Neural progenitor cell (in vitro differentiated cells): ENCODE data around the gene ADAM10. TPM values are rescaled to one million over a fixed set of nuclear protein-coding genes. Genes with fewer than 3 reads are reported as not detected.

Experiments used
- DNase-seq: peaks from one replicate; pipeline ENCODE4 v3.0.0-alpha.2; 2016; ENCODE audit warnings: low spot score
- H2AFZ ChIP-seq: fragments of 200-600 bp; sonication (generic); replicated peaks from 2 replicates; pipeline ENCODE4 v1.6.1; 2016; ENCODE audit warnings: antibody characterized with exemption
- H3F3A ChIP-seq: fragments of 200-600 bp; sonication (generic); 2 replicates; pipeline ENCODE4 v1.6.1; 2016; ENCODE audit warnings: antibody characterized with exemption, low read depth
- H3K27ac ChIP-seq: fragments of 200-600 bp; sonication (generic); 2 replicates; pipeline ENCODE4 v1.5.1; 2016; ENCODE audit warnings: mild to moderate bottlenecking
- H3K27me3 ChIP-seq: fragments of 200-600 bp; sonication (generic); 2 replicates; pipeline ENCODE4 v1.6.1; 2016; ENCODE audit warnings: mild to moderate bottlenecking, moderate library complexity
- H3K36me3 ChIP-seq: fragments of 200-600 bp; sonication (generic); 2 replicates; pipeline ENCODE4 v1.5.1; 2016
- H3K4me1 ChIP-seq: fragments of 200-600 bp; sonication (generic); 2 replicates; pipeline ENCODE4 v1.6.1; 2016; ENCODE audit warnings: mixed run types
- H3K4me2 ChIP-seq: fragments of 200-600 bp; sonication (generic); 2 replicates; pipeline ENCODE4 v1.6.1; 2016
- H3K4me3 ChIP-seq: fragments of 200-600 bp; sonication (generic); 2 replicates; pipeline ENCODE4 v1.5.1; 2016
- H3K79me2 ChIP-seq: fragments of 200-600 bp; sonication (generic); 2 replicates; pipeline ENCODE4 v1.6.1; 2016; ENCODE audit warnings: low read depth
- H3K9ac ChIP-seq: fragments of 200-600 bp; sonication (generic); 2 replicates; pipeline ENCODE4 v1.6.1; 2016
- H3K9me3 ChIP-seq: fragments of 200-600 bp; sonication (generic); 2 replicates; pipeline ENCODE4 v1.5.1; 2016; ENCODE audit warnings: low read depth
- H4K20me1 ChIP-seq: fragments of 200-600 bp; sonication (generic); 2 replicates; pipeline ENCODE4 v1.6.1; 2016; ENCODE audit warnings: low read depth
- H3K27ac Mint-ChIP-seq: 3 replicates; pipeline ENCODE4 v1.8.0; 2021; ENCODE audit warnings: mixed read lengths
- H3K27me3 Mint-ChIP-seq: 2 replicates; pipeline ENCODE4 v1.8.0; 2022; ENCODE audit warnings: low read depth, mild to moderate bottlenecking, inconsistent platforms, moderate library complexity, mixed read lengths; ENCODE audit not compliant: insufficient read depth
- H3K36me3 Mint-ChIP-seq: 3 replicates; pipeline ENCODE4 v1.8.0; 2021; ENCODE audit warnings: mixed read lengths
- H3K4me1 Mint-ChIP-seq: 3 replicates; pipeline ENCODE4 v1.8.0; 2021; ENCODE audit warnings: mixed read lengths
- H3K4me3 Mint-ChIP-seq: 3 replicates; pipeline ENCODE4 v1.8.0; 2021; ENCODE audit warnings: mild to moderate bottlenecking, moderate library complexity, mixed read lengths
- H3K9me3 Mint-ChIP-seq: 3 replicates; pipeline ENCODE4 v1.8.0; 2020; ENCODE audit warnings: mixed read lengths
- EZH2 ChIP-seq: fragments of 200-600 bp; sonication (generic); IDR thresholded peaks from 2 replicates; pipeline ENCODE4 v1.6.1; 2017; ENCODE audit warnings: antibody characterized with exemption, mild to moderate bottlenecking, moderate library complexity
- EZH2phosphoT487 ChIP-seq: fragments of 200-600 bp; sonication (generic); IDR thresholded peaks from 2 replicates; pipeline ENCODE4 v1.6.1; 2017; ENCODE audit warnings: antibody characterized with exemption
- total RNA-seq: library from RNA; depleted of rRNA; stranded (reverse); fragments of >200 nt; gene quantifications from 2 replicates; pipeline ENCODE4 v1.2.3, GENCODE V29; 2015; ENCODE audit warnings: low replicate concordance
- TF ChIP-seq, protein P1 (sequence below): fragments of 200-600 bp; sonication (generic); IDR thresholded peaks from 2 replicates; pipeline ENCODE4 v1.5.1; 2017; ENCODE audit warnings: antibody characterized with exemption, mild to moderate bottlenecking

Gene ADAM10
- total RNA-seq, 1 donor from 2014 or later: 153 TPM

DNA sequence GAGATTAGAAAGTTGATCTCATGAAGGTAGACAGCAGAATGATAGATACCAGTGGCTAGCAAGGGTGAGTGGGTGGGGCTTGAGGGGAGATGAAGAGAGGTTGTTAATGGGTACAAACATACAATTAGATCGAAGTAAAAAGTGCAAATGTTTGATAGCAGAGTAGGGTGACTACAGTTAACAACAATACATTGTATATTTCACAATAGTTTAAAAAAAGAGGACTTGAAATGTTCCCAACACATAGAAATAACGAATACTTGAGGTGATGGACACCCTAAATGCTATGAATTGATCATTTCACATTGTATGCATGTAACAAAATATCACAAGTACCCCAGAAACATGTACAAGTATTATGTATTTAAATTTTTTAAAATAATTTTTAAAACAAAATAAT lies 47.3 kb downstream of the ADAM10 start:
- TF ChIP-seq, protein P1, sequence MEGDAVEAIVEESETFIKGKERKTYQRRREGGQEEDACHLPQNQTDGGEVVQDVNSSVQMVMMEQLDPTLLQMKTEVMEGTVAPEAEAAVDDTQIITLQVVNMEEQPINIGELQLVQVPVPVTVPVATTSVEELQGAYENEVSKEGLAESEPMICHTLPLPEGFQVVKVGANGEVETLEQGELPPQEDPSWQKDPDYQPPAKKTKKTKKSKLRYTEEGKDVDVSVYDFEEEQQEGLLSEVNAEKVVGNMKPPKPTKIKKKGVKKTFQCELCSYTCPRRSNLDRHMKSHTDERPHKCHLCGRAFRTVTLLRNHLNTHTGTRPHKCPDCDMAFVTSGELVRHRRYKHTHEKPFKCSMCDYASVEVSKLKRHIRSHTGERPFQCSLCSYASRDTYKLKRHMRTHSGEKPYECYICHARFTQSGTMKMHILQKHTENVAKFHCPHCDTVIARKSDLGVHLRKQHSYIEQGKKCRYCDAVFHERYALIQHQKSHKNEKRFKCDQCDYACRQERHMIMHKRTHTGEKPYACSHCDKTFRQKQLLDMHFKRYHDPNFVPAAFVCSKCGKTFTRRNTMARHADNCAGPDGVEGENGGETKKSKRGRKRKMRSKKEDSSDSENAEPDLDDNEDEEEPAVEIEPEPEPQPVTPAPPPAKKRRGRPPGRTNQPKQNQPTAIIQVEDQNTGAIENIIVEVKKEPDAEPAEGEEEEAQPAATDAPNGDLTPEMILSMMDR: no peak
- TF ChIP-seq EZH2phosphoT487 (no peak), EZH2 (no peak)
- Histone ChIP-seq H3F3A (no peaks in the 10 kb centered on the region), H3K4me1 (no peaks in the 10 kb centered on the region), H3K36me3 (peaks cover 16% of the 10 kb centered on the region), H2AFZ (no peak overlapping the region), H3K4me3 (no peak overlapping the region), H3K9me3 (peaks cover 3% of the 10 kb centered on the region), H4K20me1 (peaks cover 9% of the 10 kb centered on the region), H3K9ac (no peak overlapping the region), H3K27ac (no peak overlapping the region), H3K79me2 (peaks cover 95% of the 10 kb centered on the region), H3K4me2 (no peak overlapping the region), H3K27me3 (no peaks in the 10 kb centered on the region)
- Mint-ChIP-seq H3K27ac (no peak overlapping the region), H3K36me3 (peaks cover 57% of the 10 kb centered on the region), H3K4me1 (no peaks in the 10 kb centered on the region), H3K9me3 (peaks cover 53% of the 10 kb centered on the region), H3K4me3 (no peak overlapping the region), H3K27me3 (no peaks in the 10 kb centered on the region)
- no peak for DNase-seq

DNA sequence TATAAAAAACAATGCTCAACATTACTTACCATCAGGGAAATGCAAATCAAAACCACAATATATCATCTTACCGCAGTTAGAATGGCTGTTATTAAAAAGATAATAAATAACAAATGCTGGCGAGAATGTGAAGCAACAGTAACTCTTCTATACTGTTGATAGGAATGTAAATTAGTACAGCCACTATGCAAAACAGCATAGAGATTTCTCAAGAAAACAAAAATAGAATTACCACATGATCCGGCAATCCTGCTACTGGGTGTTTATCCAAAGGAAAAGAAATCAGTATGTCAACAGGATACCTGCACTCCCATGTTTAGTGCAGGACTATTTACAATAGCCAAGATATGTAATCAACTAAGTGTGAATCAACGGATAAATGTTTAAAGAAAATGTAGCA lies 48.1 kb downstream of the ADAM10 start:
- Histone ChIP-seq H3K9ac (no peak overlapping the region), H3K4me1 (no peaks in the 10 kb centered on the region), H3K79me2 (peaks cover 100% of the 10 kb centered on the region), H2AFZ (no peak overlapping the region), H3K4me3 (no peak overlapping the region), H4K20me1 (peaks cover 17% of the 10 kb centered on the region), H3K36me3 (peaks cover 16% of the 10 kb centered on the region), H3K4me2 (no peak overlapping the region), H3K27me3 (no peaks in the 10 kb centered on the region), H3K9me3 (peaks cover 3% of the 10 kb centered on the region), H3F3A (no peaks in the 10 kb centered on the region), H3K27ac (no peak overlapping the region)
- H3K4me1 Mint-ChIP-seq: no peaks in the 10 kb centered on the region
- TF ChIP-seq EZH2 (no peak), EZH2phosphoT487 (no peak)
- TF ChIP-seq, protein P1: no peak
- H3K4me3 Mint-ChIP-seq: no peak overlapping the region
- H3K36me3 Mint-ChIP-seq: peaks cover 62% of the 10 kb centered on the region
- no peak for DNase-seq
- H3K9me3 Mint-ChIP-seq: peaks cover 58% of the 10 kb centered on the region
- no peak overlapping the region for H3K27ac Mint-ChIP-seq
- no peaks in the 10 kb centered on the region for H3K27me3 Mint-ChIP-seq

DNA sequence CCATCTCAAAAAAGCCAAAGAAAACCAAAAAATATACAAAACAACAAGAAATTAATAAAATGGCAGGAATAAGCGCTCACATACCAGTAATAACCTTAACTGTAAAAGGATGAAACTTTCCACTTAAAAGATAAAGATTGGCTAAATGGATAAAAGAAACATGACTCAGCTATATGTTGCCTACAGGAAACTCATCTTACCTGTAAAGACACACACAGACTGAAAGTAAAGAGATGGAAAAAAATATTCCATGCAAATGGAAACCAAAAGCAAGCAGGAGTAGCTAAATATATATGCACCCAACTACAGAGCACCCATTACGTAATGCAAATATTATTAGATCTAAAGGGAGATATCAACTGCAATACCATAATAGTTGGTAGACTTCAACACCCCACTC lies 49.7 kb downstream of the ADAM10 start:
- Histone ChIP-seq H4K20me1 (peaks cover 27% of the 10 kb centered on the region), H3K9ac (no peak overlapping the region), H3K27me3 (no peaks in the 10 kb centered on the region), H3K4me3 (no peak overlapping the region), H3K27ac (no peak overlapping the region), H3K36me3 (peaks cover 16% of the 10 kb centered on the region), H2AFZ (no peak overlapping the region), H3K4me1 (peaks cover 6% of the 10 kb centered on the region), H3K4me2 (no peak overlapping the region), H3K9me3 (peaks cover 3% of the 10 kb centered on the region), H3F3A (no peaks in the 10 kb centered on the region), H3K79me2 (peaks cover 100% of the 10 kb centered on the region)
- Mint-ChIP-seq H3K27ac (no peak overlapping the region), H3K27me3 (no peaks in the 10 kb centered on the region), H3K4me3 (no peak overlapping the region), H3K36me3 (peaks cover 64% of the 10 kb centered on the region), H3K4me1 (no peaks in the 10 kb centered on the region), H3K9me3 (peaks cover 61% of the 10 kb centered on the region)
- no peak for TF ChIP-seq EZH2phosphoT487
- TF ChIP-seq EZH2: no peak
- TF ChIP-seq, protein P1: no peak
- no peak for DNase-seq
